ENCODE data around the gene NCOA7.

DNA sequence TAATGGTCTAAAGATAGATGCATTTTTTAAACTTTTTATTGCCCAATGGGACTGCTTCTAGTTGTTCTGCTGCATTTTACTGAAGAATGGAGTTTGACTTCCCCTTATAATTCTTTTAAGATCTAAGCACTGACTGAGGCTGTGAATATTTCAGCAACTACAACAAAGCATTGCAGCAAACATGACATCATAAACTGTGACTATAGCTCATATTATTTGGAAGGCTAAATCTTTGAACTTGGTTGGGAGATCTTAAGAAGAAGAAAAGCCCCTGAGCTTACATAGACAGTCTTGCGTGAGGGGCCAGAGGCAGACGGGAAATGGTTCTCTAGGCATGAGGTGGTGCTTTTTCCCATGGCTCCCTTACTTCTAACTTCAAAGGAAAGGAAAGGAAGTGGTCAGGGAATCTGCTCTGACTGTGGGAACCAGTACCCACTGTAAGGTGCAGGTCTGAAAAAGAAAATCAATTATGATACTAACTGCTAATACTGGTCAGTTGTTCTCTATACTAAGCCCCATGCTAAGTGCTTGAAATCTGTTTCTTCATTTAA is 26.6 kb upstream of the NCOA7 start:
- TF ChIP-seq, protein P1, sequence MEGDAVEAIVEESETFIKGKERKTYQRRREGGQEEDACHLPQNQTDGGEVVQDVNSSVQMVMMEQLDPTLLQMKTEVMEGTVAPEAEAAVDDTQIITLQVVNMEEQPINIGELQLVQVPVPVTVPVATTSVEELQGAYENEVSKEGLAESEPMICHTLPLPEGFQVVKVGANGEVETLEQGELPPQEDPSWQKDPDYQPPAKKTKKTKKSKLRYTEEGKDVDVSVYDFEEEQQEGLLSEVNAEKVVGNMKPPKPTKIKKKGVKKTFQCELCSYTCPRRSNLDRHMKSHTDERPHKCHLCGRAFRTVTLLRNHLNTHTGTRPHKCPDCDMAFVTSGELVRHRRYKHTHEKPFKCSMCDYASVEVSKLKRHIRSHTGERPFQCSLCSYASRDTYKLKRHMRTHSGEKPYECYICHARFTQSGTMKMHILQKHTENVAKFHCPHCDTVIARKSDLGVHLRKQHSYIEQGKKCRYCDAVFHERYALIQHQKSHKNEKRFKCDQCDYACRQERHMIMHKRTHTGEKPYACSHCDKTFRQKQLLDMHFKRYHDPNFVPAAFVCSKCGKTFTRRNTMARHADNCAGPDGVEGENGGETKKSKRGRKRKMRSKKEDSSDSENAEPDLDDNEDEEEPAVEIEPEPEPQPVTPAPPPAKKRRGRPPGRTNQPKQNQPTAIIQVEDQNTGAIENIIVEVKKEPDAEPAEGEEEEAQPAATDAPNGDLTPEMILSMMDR (IDR thresholded peaks at IDR 0.05; ENCODE audit: insufficient read depth, low read length), result no peak
- no peak for TF ChIP-seq GABPA (IDR thresholded peaks at IDR 0.05; ENCODE audit: low read depth)
- TF ChIP-seq, protein P2, sequence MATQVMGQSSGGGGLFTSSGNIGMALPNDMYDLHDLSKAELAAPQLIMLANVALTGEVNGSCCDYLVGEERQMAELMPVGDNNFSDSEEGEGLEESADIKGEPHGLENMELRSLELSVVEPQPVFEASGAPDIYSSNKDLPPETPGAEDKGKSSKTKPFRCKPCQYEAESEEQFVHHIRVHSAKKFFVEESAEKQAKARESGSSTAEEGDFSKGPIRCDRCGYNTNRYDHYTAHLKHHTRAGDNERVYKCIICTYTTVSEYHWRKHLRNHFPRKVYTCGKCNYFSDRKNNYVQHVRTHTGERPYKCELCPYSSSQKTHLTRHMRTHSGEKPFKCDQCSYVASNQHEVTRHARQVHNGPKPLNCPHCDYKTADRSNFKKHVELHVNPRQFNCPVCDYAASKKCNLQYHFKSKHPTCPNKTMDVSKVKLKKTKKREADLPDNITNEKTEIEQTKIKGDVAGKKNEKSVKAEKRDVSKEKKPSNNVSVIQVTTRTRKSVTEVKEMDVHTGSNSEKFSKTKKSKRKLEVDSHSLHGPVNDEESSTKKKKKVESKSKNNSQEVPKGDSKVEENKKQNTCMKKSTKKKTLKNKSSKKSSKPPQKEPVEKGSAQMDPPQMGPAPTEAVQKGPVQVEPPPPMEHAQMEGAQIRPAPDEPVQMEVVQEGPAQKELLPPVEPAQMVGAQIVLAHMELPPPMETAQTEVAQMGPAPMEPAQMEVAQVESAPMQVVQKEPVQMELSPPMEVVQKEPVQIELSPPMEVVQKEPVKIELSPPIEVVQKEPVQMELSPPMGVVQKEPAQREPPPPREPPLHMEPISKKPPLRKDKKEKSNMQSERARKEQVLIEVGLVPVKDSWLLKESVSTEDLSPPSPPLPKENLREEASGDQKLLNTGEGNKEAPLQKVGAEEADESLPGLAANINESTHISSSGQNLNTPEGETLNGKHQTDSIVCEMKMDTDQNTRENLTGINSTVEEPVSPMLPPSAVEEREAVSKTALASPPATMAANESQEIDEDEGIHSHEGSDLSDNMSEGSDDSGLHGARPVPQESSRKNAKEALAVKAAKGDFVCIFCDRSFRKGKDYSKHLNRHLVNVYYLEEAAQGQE (IDR thresholded peaks at IDR 0.05; ENCODE audit: insufficient replicate concordance, low read depth), result no peak

Measured in HL-60 (cell line).